ENCODE data around the gene CRY1. TPM values are rescaled to one million over a fixed set of nuclear protein-coding genes. Genes with fewer than 3 reads are reported as not detected.

The CRY1 gene
- polyA plus RNA-seq, 2 of the 4 experiments (the other 2 are of a cell fraction), result 15.8 to 26.1 TPM

DNA sequence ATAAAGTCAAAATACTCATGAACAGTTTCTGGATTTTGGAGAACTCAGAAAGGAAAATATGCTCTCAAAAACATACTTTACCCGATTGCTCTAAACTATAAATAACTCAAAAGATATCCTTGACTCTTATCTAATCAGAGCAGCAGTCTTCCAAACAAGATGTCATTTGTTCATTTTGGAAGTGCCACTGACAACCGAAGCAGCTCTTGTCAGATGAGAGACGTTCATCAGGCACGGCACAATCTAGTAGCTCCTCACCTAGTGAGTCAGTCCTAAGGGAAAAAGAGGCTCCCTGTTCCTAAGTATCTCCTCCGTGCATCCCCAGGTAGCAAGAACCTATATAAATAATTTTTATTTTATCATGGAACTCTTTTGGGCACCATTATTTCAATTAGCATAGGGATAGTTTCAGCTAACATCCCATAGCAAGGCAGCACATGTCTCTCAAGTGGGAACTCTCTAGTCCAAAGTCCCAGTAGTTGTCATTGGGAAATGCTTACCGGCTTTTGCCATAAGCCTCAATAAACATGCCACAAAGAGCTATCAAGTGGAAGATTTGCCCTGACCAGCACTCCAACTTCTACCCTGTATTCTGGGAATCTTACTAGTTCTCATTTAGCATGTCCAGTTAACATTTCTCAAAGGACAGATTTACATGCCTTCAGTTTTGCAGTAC, 151.7 kb downstream of the CRY1 start:
- peaks cover 11% of the 10 kb centered on the region; the same call in 2 of the 3 replicates for H3K9me3 ChIP-seq
- no peak for DNase-seq (ENCODE audit: low read depth in 1 of 2, low spot score in 1 of 2)
- no peaks in the 10 kb centered on the region for H3K4me1 ChIP-seq
- no peak overlapping the region for H3K4me3 ChIP-seq
- FAIRE-seq, result no peak
- ChIA-PET CTCF (interaction anchor here (3.4 kb wide), 1 partner anchor 23 kb away, joined by 11 read pairs; no protein-coding TSS in a partner anchor), POLR2A (no interaction called here)
- WGBS (ENCODE audit: missing lambda C conversion rate), result 70% methylated on average over 6 of the region's 6 CpGs
- no peak for ATAC-seq
- no peak overlapping the region for H3K4me2 ChIP-seq
- TF ChIP-seq, protein P1, sequence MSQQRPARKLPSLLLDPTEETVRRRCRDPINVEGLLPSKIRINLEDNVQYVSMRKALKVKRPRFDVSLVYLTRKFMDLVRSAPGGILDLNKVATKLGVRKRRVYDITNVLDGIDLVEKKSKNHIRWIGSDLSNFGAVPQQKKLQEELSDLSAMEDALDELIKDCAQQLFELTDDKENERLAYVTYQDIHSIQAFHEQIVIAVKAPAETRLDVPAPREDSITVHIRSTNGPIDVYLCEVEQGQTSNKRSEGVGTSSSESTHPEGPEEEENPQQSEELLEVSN (IDR thresholded peaks at IDR 0.05; ENCODE audit: borderline replicate concordance, low read depth), result no peak
- TF ChIP-seq ZSCAN20 (CRISPR knock-in tag; IDR thresholded peaks at IDR 0.05) (no peak), RAD21 (conservative IDR thresholded peaks at IDR 0.05 in 1 of 2, IDR thresholded peaks at IDR 0.05 in 1 of 2) (no peak), KDM1A (IDR thresholded peaks at IDR 0.05; ENCODE audit: low read depth) (no peak), TFCP2L1 (CRISPR knock-in tag; IDR thresholded peaks at IDR 0.05) (no peak), ZC3H11A (IDR thresholded peaks at IDR 0.05) (no peak), POLR2A (IDR thresholded peaks at IDR 0.05; ENCODE audit: low read length) (no peak), NFE2L2 (conservative IDR thresholded peaks at IDR 0.05; ENCODE audit: low read length) (no peak), RARB (CRISPR knock-in tag; IDR thresholded peaks at IDR 0.05) (no peak)
- TF ChIP-seq, protein P2, sequence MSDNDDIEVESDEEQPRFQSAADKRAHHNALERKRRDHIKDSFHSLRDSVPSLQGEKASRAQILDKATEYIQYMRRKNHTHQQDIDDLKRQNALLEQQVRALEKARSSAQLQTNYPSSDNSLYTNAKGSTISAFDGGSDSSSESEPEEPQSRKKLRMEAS (IDR thresholded peaks at IDR 0.05), result no peak
- TF ChIP-seq, protein P3, sequence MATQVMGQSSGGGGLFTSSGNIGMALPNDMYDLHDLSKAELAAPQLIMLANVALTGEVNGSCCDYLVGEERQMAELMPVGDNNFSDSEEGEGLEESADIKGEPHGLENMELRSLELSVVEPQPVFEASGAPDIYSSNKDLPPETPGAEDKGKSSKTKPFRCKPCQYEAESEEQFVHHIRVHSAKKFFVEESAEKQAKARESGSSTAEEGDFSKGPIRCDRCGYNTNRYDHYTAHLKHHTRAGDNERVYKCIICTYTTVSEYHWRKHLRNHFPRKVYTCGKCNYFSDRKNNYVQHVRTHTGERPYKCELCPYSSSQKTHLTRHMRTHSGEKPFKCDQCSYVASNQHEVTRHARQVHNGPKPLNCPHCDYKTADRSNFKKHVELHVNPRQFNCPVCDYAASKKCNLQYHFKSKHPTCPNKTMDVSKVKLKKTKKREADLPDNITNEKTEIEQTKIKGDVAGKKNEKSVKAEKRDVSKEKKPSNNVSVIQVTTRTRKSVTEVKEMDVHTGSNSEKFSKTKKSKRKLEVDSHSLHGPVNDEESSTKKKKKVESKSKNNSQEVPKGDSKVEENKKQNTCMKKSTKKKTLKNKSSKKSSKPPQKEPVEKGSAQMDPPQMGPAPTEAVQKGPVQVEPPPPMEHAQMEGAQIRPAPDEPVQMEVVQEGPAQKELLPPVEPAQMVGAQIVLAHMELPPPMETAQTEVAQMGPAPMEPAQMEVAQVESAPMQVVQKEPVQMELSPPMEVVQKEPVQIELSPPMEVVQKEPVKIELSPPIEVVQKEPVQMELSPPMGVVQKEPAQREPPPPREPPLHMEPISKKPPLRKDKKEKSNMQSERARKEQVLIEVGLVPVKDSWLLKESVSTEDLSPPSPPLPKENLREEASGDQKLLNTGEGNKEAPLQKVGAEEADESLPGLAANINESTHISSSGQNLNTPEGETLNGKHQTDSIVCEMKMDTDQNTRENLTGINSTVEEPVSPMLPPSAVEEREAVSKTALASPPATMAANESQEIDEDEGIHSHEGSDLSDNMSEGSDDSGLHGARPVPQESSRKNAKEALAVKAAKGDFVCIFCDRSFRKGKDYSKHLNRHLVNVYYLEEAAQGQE (IDR thresholded peaks at IDR 0.05), result no peak
- TF ChIP-seq, protein P4, sequence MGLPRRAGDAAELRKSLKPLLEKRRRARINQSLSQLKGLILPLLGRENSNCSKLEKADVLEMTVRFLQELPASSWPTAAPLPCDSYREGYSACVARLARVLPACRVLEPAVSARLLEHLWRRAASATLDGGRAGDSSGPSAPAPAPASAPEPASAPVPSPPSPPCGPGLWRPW (IDR thresholded peaks at IDR 0.05), result no peak
- no peak overlapping the region for H3K27ac ChIP-seq

Other genes with a start within 250 kb of the CRY1 start
- 35.9 and 45.6 TPM in 2 replicates for gene TMEM263, start 137.6 kb downstream of the CRY1 start, polyA plus RNA-seq (2011; rRNA removed)
- 31.9 to 33.7 TPM (median 33.4 TPM) in 3 replicates for gene TMEM263, start 137.6 kb downstream of the CRY1 start, polyA plus RNA-seq (2017; fragmentation: RNase III; extraction: RNeasy Plus Mini Kit Qiagen cat#74134 plus additional on column Dnase treatment)
- 10.6 and 13.9 TPM in 2 replicates for gene MTERF2, start 106.4 kb downstream of the CRY1 start, polyA plus RNA-seq (2011; rRNA removed)
- 11.7 to 14.5 TPM (median 12.2 TPM) in 3 replicates for gene MTERF2, start 106.4 kb downstream of the CRY1 start, polyA plus RNA-seq (2017; fragmentation: RNase III; extraction: RNeasy Plus Mini Kit Qiagen cat#74134 plus additional on column Dnase treatment)